GM23338 (cell line): Measurements from ENCODE around the gene DYTN.

Experiments used
- CREB1 ChIP-seq: fragments of 250-450 bp; sonication (Bioruptor Pico); IDR thresholded peaks from 2 replicates; pipeline ENCODE4 v1.5.0; 2020; ENCODE audit warnings: low read depth, mild to moderate bottlenecking, moderate library complexity
- ETS1 ChIP-seq: IDR thresholded peaks from 2 replicates; pipeline ENCODE4 v1.6.1; 2016; ENCODE audit warnings: antibody characterized with exemption
- EZH2 ChIP-seq: fragments of 200-600 bp; sonication (generic); IDR thresholded peaks from one replicate; pipeline ENCODE4 v1.8.0; 2017; ENCODE audit warnings: antibody characterized with exemption, mild to moderate bottlenecking, low read depth; ENCODE audit not compliant: unreplicated experiment
- EZH2phosphoT487 ChIP-seq: fragments of 200-600 bp; sonication (generic); IDR thresholded peaks from one replicate; pipeline ENCODE4 v1.8.1; 2018; ENCODE audit warnings: antibody characterized with exemption; ENCODE audit not compliant: unreplicated experiment
- JUNB ChIP-seq: IDR thresholded peaks from one replicate; pipeline ENCODE4 v1.6.1; 2016; ENCODE audit warnings: antibody characterized with exemption; ENCODE audit not compliant: unreplicated experiment
- NANOG ChIP-seq: IDR thresholded peaks from 2 replicates; pipeline ENCODE4 v1.6.1; 2016; ENCODE audit warnings: antibody characterized with exemption, borderline replicate concordance
- POLR2AphosphoS5 ChIP-seq: IDR thresholded peaks from 2 replicates; pipeline ENCODE4 v1.6.1; 2016; ENCODE audit warnings: antibody characterized with exemption, low read depth
- REST ChIP-seq: IDR thresholded peaks from one replicate; pipeline ENCODE4 v1.6.1; 2018; ENCODE audit warnings: antibody characterized with exemption; ENCODE audit not compliant: unreplicated experiment
- STAT1 ChIP-seq: IDR thresholded peaks from one replicate; pipeline ENCODE4 v1.6.1; 2016; ENCODE audit warnings: antibody characterized with exemption; ENCODE audit not compliant: unreplicated experiment
- ZNF114 ChIP-seq: fragments of 250-450 bp; sonication (Bioruptor Pico); IDR thresholded peaks from 2 replicates; pipeline ENCODE4 v1.5.0; 2020; ENCODE audit warnings: mild to moderate bottlenecking, moderate library complexity
- ZNF331 ChIP-seq: fragments of 250-450 bp; sonication (Bioruptor Pico); IDR thresholded peaks from 2 replicates; pipeline ENCODE4 v1.5.0; 2020; ENCODE audit warnings: low read depth, mild to moderate bottlenecking, moderate library complexity
- TF ChIP-seq, protein P1 (sequence below), 2 experiments: fragments of 200-600 bp in 1 of 2; sonication (generic) in 1 of 2; conservative IDR thresholded peaks; 2 replicates each; pipeline versions ENCODE4 v1.5.1 to v1.6.1; 2016 to 2017; ENCODE audit warnings: antibody characterized with exemption in 2 of 2, low read depth in 2 of 2, mild to moderate bottlenecking in 2 of 2, moderate library complexity in 1 of 2
- TF ChIP-seq, protein P2 (sequence below): fragments of 250-450 bp; sonication (Bioruptor Pico); IDR thresholded peaks from 2 replicates; pipeline ENCODE4 v1.5.0; 2020; ENCODE audit warnings: mild to moderate bottlenecking, moderate library complexity

- TF ChIP-seq, protein P1, sequence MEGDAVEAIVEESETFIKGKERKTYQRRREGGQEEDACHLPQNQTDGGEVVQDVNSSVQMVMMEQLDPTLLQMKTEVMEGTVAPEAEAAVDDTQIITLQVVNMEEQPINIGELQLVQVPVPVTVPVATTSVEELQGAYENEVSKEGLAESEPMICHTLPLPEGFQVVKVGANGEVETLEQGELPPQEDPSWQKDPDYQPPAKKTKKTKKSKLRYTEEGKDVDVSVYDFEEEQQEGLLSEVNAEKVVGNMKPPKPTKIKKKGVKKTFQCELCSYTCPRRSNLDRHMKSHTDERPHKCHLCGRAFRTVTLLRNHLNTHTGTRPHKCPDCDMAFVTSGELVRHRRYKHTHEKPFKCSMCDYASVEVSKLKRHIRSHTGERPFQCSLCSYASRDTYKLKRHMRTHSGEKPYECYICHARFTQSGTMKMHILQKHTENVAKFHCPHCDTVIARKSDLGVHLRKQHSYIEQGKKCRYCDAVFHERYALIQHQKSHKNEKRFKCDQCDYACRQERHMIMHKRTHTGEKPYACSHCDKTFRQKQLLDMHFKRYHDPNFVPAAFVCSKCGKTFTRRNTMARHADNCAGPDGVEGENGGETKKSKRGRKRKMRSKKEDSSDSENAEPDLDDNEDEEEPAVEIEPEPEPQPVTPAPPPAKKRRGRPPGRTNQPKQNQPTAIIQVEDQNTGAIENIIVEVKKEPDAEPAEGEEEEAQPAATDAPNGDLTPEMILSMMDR (conservative IDR thresholded peaks at IDR 0.05; ENCODE audit: low read depth in 2 of 2) = no peak
- TF ChIP-seq POLR2AphosphoS5 (peak; percentile 86), REST (peak; percentile 19), CREB1 (no peak), EZH2 (no peak), EZH2phosphoT487 (no peak), STAT1 (no peak), NANOG (no peak), ZNF114 (no peak), ETS1 (peak; percentile 59), ZNF331 (CRISPR knock-in tag) (no peak), JUNB (no peak)
- TF ChIP-seq, protein P2, sequence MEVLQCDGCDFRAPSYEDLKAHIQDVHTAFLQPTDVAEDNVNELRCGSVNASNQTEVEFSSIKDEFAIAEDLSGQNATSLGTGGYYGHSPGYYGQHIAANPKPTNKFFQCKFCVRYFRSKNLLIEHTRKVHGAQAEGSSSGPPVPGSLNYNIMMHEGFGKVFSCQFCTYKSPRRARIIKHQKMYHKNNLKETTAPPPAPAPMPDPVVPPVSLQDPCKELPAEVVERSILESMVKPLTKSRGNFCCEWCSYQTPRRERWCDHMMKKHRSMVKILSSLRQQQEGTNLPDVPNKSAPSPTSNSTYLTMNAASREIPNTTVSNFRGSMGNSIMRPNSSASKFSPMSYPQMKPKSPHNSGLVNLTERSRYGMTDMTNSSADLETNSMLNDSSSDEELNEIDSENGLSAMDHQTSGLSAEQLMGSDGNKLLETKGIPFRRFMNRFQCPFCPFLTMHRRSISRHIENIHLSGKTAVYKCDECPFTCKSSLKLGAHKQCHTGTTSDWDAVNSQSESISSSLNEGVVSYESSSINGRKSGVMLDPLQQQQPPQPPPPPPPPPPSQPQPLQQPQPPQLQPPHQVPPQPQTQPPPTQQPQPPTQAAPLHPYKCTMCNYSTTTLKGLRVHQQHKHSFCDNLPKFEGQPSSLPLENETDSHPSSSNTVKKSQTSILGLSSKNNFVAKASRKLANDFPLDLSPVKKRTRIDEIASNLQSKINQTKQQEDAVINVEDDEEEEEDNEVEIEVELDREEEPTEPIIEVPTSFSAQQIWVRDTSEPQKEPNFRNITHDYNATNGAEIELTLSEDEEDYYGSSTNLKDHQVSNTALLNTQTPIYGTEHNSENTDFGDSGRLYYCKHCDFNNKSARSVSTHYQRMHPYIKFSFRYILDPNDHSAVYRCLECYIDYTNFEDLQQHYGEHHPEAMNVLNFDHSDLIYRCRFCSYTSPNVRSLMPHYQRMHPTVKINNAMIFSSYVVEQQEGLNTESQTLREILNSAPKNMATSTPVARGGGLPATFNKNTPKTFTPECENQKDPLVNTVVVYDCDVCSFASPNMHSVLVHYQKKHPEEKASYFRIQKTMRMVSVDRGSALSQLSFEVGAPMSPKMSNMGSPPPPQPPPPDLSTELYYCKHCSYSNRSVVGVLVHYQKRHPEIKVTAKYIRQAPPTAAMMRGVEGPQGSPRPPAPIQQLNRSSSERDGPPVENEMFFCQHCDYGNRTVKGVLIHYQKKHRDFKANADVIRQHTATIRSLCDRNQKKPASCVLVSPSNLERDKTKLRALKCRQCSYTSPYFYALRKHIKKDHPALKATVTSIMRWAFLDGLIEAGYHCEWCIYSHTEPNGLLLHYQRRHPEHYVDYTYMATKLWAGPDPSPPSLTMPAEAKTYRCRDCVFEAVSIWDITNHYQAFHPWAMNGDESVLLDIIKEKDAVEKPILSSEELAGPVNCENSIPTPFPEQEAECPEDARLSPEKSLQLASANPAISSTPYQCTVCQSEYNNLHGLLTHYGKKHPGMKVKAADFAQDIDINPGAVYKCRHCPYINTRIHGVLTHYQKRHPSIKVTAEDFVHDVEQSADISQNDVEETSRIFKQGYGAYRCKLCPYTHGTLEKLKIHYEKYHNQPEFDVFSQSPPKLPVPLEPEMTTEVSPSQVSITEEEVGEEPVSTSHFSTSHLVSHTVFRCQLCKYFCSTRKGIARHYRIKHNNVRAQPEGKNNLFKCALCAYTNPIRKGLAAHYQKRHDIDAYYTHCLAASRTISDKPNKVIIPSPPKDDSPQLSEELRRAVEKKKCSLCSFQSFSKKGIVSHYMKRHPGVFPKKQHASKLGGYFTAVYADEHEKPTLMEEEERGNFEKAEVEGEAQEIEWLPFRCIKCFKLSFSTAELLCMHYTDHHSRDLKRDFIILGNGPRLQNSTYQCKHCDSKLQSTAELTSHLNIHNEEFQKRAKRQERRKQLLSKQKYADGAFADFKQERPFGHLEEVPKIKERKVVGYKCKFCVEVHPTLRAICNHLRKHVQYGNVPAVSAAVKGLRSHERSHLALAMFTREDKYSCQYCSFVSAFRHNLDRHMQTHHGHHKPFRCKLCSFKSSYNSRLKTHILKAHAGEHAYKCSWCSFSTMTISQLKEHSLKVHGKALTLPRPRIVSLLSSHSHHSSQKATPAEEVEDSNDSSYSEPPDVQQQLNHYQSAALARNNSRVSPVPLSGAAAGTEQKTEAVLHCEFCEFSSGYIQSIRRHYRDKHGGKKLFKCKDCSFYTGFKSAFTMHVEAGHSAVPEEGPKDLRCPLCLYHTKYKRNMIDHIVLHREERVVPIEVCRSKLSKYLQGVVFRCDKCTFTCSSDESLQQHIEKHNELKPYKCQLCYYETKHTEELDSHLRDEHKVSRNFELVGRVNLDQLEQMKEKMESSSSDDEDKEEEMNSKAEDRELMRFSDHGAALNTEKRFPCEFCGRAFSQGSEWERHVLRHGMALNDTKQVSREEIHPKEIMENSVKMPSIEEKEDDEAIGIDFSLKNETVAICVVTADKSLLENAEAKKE = no peak
Observed at GRCh38 chr2:206765242-206766056, 47.3 kb upstream of the DYTN start, which contains the start of the genes FASTKD2 and MDH1B.
